Astrocyte (in vitro differentiated cells and primary cell): ENCODE results near the gene UGT1A8. TPM values are rescaled to one million over a fixed set of nuclear protein-coding genes. Genes with fewer than 3 reads are reported as not detected.
"Not testable (repeated sequence)": the region's sequence is repeated elsewhere in the genome, so short reads cannot be mapped to it uniquely, and the experiment has no call there.

ENCODE experiments used
- DNase-seq: peaks from one replicate; pipeline ENCODE4 v3.0.0-alpha.2; 2010; ENCODE audit warnings: low read depth
- FAIRE-seq: peaks from 2 replicates; lab custom pipeline; 2011; peaks lifted over from hg19 to GRCh38; lab: Jason Lieb, UNC
- H2AFZ ChIP-seq: 2 replicates; pipeline ENCODE4 v1.6.0; 2012; ENCODE audit warnings: low read depth, low read length, inconsistent platforms
- H3K27ac ChIP-seq: 2 replicates; pipeline ENCODE4 v1.5.1; 2011; ENCODE audit warnings: low read depth, low read length, inconsistent platforms
- H3K27me3 ChIP-seq: 2 replicates; pipeline ENCODE4 v1.6.0; 2011; ENCODE audit warnings: low read length, inconsistent platforms; ENCODE audit not compliant: insufficient read depth
- H3K36me3 ChIP-seq: 2 replicates; pipeline ENCODE4 v1.5.1; 2011; ENCODE audit warnings: low read length, inconsistent platforms; ENCODE audit not compliant: insufficient read depth
- H3K4me1 ChIP-seq: 2 replicates; pipeline ENCODE4 v1.5.1; 2011; ENCODE audit warnings: low read length, inconsistent platforms; ENCODE audit not compliant: insufficient read depth
- H3K4me2 ChIP-seq: 2 replicates; pipeline ENCODE4 v1.6.0; 2012; ENCODE audit warnings: low read length, inconsistent platforms
- H3K4me3 ChIP-seq: 2 replicates; pipeline ENCODE4 v1.5.1; 2011; ENCODE audit warnings: low read depth, mild to moderate bottlenecking, low read length, inconsistent platforms; ENCODE audit not compliant: insufficient read depth
- H3K79me2 ChIP-seq: 2 replicates; pipeline ENCODE4 v1.6.0; 2012; ENCODE audit warnings: mild to moderate bottlenecking, low read length, inconsistent platforms; ENCODE audit not compliant: insufficient read depth
- H3K9ac ChIP-seq: 2 replicates; pipeline ENCODE4 v1.6.0; 2012; ENCODE audit warnings: mild to moderate bottlenecking, low read length, inconsistent platforms
- H3K9me3 ChIP-seq: 2 replicates; pipeline ENCODE4 v1.5.1; 2012; ENCODE audit warnings: low read depth, mild to moderate bottlenecking, low read length, inconsistent platforms; ENCODE audit not compliant: insufficient read depth
- H4K20me1 ChIP-seq: 2 replicates; pipeline ENCODE4 v1.6.0; 2012; ENCODE audit warnings: low read length, inconsistent platforms; ENCODE audit not compliant: insufficient read depth
- H3K27ac Mint-ChIP-seq: one replicate; pipeline ENCODE4 v1.8.0; 2021; ENCODE audit warnings: mild to moderate bottlenecking, mixed read lengths; ENCODE audit not compliant: unreplicated experiment
- H3K27me3 Mint-ChIP-seq: one replicate; pipeline ENCODE4 v1.8.0; 2021; ENCODE audit warnings: low read depth, mixed read lengths; ENCODE audit not compliant: unreplicated experiment
- H3K36me3 Mint-ChIP-seq: one replicate; pipeline ENCODE4 v1.8.0; 2021; ENCODE audit warnings: low read depth, mixed read lengths; ENCODE audit not compliant: unreplicated experiment
- H3K4me1 Mint-ChIP-seq: one replicate; pipeline ENCODE4 v1.8.0; 2021; ENCODE audit warnings: low read depth, mixed read lengths; ENCODE audit not compliant: unreplicated experiment
- H3K4me3 Mint-ChIP-seq: one replicate; pipeline ENCODE4 v1.8.0; 2021; ENCODE audit warnings: mild to moderate bottlenecking, moderate library complexity, mixed read lengths; ENCODE audit not compliant: unreplicated experiment
- H3K9me3 Mint-ChIP-seq: one replicate; pipeline ENCODE4 v1.8.0; 2021; ENCODE audit warnings: mild to moderate bottlenecking, mixed read lengths; ENCODE audit not compliant: unreplicated experiment
- CTCF ChIP-seq: IDR thresholded peaks from 2 replicates; pipeline ENCODE4 v1.5.1; 2011; ENCODE audit warnings: low read depth, mild to moderate bottlenecking, inconsistent platforms, low read length, moderate library complexity; ENCODE audit not compliant: insufficient read depth
- EZH2 ChIP-seq: IDR thresholded peaks from 2 replicates; pipeline ENCODE4 v1.6.1; 2012; ENCODE audit warnings: mild to moderate bottlenecking, low read length, inconsistent platforms; ENCODE audit not compliant: insufficient read depth
- total RNA-seq: library from RNA; stranded (reverse); gene quantifications from 2 replicates; pipeline ENCODE4 v1.2.1, GENCODE V29; 2021

The UGT1A8 gene
- total RNA-seq, 1 donor from 2014 or later, result not detected

GRCh38 chr2:233745073-233745755 lies 127.8 kb downstream of the UGT1A8 start:
- H3K27me3 ChIP-seq, result no peaks in the 10 kb centered on the region
- H3K79me2 ChIP-seq, result no peaks in the 10 kb centered on the region
- no peaks in the 10 kb centered on the region for H4K20me1 ChIP-seq
- H3K9me3 Mint-ChIP-seq, result peaks cover 9% of the 10 kb centered on the region
- no peaks in the 10 kb centered on the region for H3K4me1 ChIP-seq
- H3K27ac Mint-ChIP-seq, result no peak overlapping the region
- no peak overlapping the region for H3K9ac ChIP-seq
- H3K4me2 ChIP-seq, result no peak overlapping the region
- DNase-seq (no peak), FAIRE-seq (no peak)
- TF ChIP-seq CTCF (no peak), EZH2 (no peak)
- no peaks in the 10 kb centered on the region for H3K36me3 ChIP-seq
- no peaks in the 10 kb centered on the region for H3K4me1 Mint-ChIP-seq
- H3K4me3 Mint-ChIP-seq, result no peak overlapping the region
- H3K27me3 Mint-ChIP-seq, result peaks cover 32% of the 10 kb centered on the region
- no peaks in the 10 kb centered on the region for H3K36me3 Mint-ChIP-seq
- no peak overlapping the region for H3K27ac ChIP-seq
- no peaks in the 10 kb centered on the region for H3K9me3 ChIP-seq
- H3K4me3 ChIP-seq, result no peak overlapping the region
- no peak overlapping the region for H2AFZ ChIP-seq

DNA sequence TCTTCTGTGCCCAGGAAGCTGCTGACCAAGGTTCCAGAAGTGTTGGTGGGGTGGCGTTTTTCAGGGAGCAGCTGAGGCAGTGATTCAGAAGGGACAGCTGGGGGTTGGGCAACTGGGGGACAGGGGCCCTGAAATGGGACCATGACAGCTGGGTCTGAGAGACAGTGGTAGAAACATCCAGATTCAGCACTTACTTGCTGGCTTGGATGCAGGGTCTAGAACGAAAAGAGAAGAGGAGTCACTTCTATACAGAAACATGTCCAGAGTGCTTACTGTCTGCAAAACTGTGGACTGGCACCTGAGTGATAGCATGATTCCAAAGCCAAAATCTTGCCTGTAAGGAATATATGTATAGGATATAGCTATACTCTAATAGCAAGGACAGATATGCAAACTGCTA lies 128.4 kb downstream of the UGT1A8 start:
- H3K4me1 ChIP-seq, H3K27ac ChIP-seq, FAIRE-seq, H3K4me3 Mint-ChIP-seq, H3K4me1 Mint-ChIP-seq, H3K9ac ChIP-seq, H3K36me3 Mint-ChIP-seq, H3K79me2 ChIP-seq, H3K4me2 ChIP-seq, H2AFZ ChIP-seq, H3K27ac Mint-ChIP-seq, DNase-seq, H3K9me3 ChIP-seq, H3K4me3 ChIP-seq, H3K27me3 ChIP-seq, H4K20me1 ChIP-seq, H3K36me3 ChIP-seq: not testable (repeated sequence)
- Mint-ChIP-seq H3K27me3 (peaks cover 31% of the 10 kb centered on the region), H3K9me3 (peaks cover 10% of the 10 kb centered on the region)

DNA sequence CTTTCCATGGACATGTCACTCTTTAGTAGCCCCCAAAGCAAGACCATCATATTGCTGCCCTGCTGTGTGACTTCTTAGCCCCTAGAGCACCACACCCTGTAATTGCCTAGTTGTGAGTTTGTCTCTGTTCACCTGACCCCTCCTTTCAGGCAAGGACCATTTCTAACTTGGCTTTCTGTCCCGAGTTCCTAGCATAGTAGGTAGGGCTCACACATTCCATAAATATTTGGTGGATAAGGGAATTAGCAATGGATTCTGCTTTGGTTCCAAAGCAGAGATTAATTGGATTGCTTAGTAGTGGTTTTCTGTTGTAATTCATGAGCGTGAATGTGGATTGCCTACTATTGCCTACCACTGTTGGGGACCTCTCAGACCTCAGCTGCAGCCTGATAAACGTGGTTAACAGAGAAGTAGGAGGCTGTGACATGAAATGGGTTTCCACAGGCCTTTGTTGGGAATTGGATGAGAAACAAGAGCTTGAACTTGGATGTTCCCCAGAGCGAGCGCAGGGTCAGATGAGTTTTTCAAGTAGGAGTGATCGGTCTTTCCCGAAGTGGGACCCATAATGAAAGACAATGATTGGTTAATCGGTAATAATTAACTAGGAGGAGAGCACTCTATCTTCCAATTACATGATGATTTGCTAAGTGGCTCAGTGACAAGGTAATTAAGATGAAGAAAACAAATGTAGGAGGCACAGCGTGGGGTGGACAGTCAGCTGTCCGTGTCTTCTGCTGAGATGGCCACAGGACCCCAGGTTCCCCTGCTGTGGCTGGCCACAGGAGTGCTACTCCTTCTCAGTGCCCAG lies 129.2 kb downstream of the UGT1A8 start:
- H3K27ac Mint-ChIP-seq, result no peak overlapping the region
- Histone ChIP-seq H3K9me3 (no peaks in the 10 kb centered on the region), H3K4me3 (no peak overlapping the region), H3K27me3 (no peaks in the 10 kb centered on the region), H3K4me2 (no peak overlapping the region), H2AFZ (no peak overlapping the region), H3K79me2 (no peaks in the 10 kb centered on the region), H3K27ac (no peak overlapping the region), H3K36me3 (no peaks in the 10 kb centered on the region), H3K4me1 (no peaks in the 10 kb centered on the region), H4K20me1 (no peaks in the 10 kb centered on the region), H3K9ac (no peak overlapping the region)
- no peak overlapping the region for H3K4me3 Mint-ChIP-seq
- TF ChIP-seq EZH2, result no peak
- no peak for TF ChIP-seq CTCF
- no peak for FAIRE-seq
- peaks cover 26% of the 10 kb centered on the region for H3K27me3 Mint-ChIP-seq
- no peaks in the 10 kb centered on the region for H3K4me1 Mint-ChIP-seq
- DNase-seq, result peak; percentile 77
- peaks cover 17% of the 10 kb centered on the region for H3K9me3 Mint-ChIP-seq
- H3K36me3 Mint-ChIP-seq, result no peaks in the 10 kb centered on the region
